Measurements from ENCODE around the gene NUMA1. TPM values are rescaled to one million over a fixed set of nuclear protein-coding genes. Genes with fewer than 3 reads are reported as not detected.

Gene NUMA1
- polyA plus RNA-seq, 1 donor (not counting 4 experiments of a cell fraction or from before 2014, with no cell fraction given): 38.8 TPM

DNA sequence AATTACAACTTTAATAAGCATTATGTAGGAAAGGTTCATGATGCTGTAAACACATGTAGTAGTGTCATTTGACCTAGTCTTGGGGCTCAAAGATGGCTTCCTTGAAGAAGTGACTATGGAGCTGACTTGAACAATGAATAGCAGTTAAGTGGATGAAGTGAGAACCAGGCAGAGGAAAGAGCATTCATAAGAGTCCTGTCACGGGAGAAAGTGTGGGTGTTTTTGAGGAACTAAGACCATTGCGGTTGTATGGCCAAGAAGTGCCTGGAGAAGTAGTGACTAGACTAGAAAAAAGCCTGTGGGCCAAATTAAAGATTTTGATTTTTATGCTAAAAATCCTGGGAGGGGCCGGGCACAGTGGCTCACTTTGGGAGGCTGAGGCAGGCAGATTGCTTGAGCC, 88.8 kb downstream of the NUMA1 start:
- Histone ChIP-seq H3K27me3 (ENCODE audit: control insufficient read depth, extremely low read depth, insufficient read depth, low read length) (no peaks in the 10 kb centered on the region), H3K4me2 (ENCODE audit: control insufficient read depth, extremely low read depth, insufficient read depth, low read depth, low read length) (no peak overlapping the region), H3K9ac (ENCODE audit: control insufficient read depth, extremely low read depth, insufficient read depth, low read length) (no peak overlapping the region), H4K20me1 (ENCODE audit: control insufficient read depth, extremely low read depth, insufficient read depth, low read length) (no peaks in the 10 kb centered on the region), H3K4me1 (ENCODE audit: control insufficient read depth, extremely low read depth, insufficient read depth, low read length) (peaks cover 5% of the 10 kb centered on the region), H3K79me2 (ENCODE audit: control insufficient read depth, insufficient read depth, low read length) (no peaks in the 10 kb centered on the region), H3K4me3 (ENCODE audit: control insufficient read depth in 2 of 3, extremely low read depth in 1 of 3, insufficient read depth in 2 of 3, low read depth in 1 of 3, low read length in 3 of 3) (no peak overlapping the region), H3K9me3 (ENCODE audit: control insufficient read depth, low read depth, low read length) (no peaks in the 10 kb centered on the region), H3K9me1 (ENCODE audit: control insufficient read depth, extremely low read depth, insufficient read depth, low read length) (no peaks in the 10 kb centered on the region), H3K36me3 (ENCODE audit: control insufficient read depth in 2 of 2, extremely low read depth in 1 of 2, insufficient read depth in 2 of 2, low read length in 2 of 2) (peaks cover 1 to 10% of the 10 kb centered on the region in 2 experiments), H2AFZ (ENCODE audit: control insufficient read depth, low read length) (no peak overlapping the region), H3K27ac (ENCODE audit: control insufficient read depth, insufficient read depth, low read length) (no peak overlapping the region)
- no peak for TF ChIP-seq EZH2 (IDR thresholded peaks at IDR 0.05; ENCODE audit: low read length)
- TF ChIP-seq, protein P1, sequence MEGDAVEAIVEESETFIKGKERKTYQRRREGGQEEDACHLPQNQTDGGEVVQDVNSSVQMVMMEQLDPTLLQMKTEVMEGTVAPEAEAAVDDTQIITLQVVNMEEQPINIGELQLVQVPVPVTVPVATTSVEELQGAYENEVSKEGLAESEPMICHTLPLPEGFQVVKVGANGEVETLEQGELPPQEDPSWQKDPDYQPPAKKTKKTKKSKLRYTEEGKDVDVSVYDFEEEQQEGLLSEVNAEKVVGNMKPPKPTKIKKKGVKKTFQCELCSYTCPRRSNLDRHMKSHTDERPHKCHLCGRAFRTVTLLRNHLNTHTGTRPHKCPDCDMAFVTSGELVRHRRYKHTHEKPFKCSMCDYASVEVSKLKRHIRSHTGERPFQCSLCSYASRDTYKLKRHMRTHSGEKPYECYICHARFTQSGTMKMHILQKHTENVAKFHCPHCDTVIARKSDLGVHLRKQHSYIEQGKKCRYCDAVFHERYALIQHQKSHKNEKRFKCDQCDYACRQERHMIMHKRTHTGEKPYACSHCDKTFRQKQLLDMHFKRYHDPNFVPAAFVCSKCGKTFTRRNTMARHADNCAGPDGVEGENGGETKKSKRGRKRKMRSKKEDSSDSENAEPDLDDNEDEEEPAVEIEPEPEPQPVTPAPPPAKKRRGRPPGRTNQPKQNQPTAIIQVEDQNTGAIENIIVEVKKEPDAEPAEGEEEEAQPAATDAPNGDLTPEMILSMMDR (optimal IDR thresholded peaks at IDR 0.05 in 1 of 3, IDR thresholded peaks at IDR 0.05 in 1 of 3, conservative IDR thresholded peaks at IDR 0.05 in 1 of 3; ENCODE audit: extremely low read depth in 1 of 3, insufficient read depth in 2 of 3, low read length in 3 of 3): no peak
- dilution Hi-C loops (cut with MboI; ENCODE audit: extremely low pct_ligation_motif_present, low sequenced_read_pairs): no loop called here
- FAIRE-seq (no peak), DNase-seq (ENCODE audit: low read depth, low spot score) (no peak)

DNA sequence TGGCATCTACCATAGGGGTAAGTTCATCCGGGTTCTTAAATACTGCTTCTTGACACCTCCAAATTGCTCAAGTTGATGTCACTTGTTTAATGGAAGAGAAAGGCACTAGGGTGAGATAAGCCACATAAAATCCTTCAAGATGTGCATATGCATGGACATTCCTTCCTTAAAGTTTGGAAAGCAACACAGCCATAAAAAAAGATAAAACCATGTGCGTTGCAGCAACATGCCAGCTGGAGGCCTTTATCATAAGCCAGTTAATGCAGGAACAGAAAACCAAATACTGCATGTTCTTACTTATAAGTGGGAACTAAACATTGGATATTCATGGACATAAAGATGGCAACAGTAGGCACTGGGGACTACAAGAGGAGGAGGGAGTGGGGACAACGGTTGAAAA, 89.6 kb downstream of the NUMA1 start:
- H3K9me1 ChIP-seq (ENCODE audit: control insufficient read depth, extremely low read depth, insufficient read depth, low read length): no peaks in the 10 kb centered on the region
- H4K20me1 ChIP-seq (ENCODE audit: control insufficient read depth, extremely low read depth, insufficient read depth, low read length): no peaks in the 10 kb centered on the region
- no peaks in the 10 kb centered on the region for H3K27me3 ChIP-seq (ENCODE audit: control insufficient read depth, extremely low read depth, insufficient read depth, low read length)
- H3K9ac ChIP-seq (ENCODE audit: control insufficient read depth, extremely low read depth, insufficient read depth, low read length): no peak overlapping the region
- dilution Hi-C loops (cut with MboI; ENCODE audit: extremely low pct_ligation_motif_present, low sequenced_read_pairs): no loop called here
- no peak for DNase-seq (ENCODE audit: low read depth, low spot score)
- peaks cover 1 to 10% of the 10 kb centered on the region in 2 experiments for H3K36me3 ChIP-seq (ENCODE audit: control insufficient read depth in 2 of 2, extremely low read depth in 1 of 2, insufficient read depth in 2 of 2, low read length in 2 of 2)
- H3K9me3 ChIP-seq (ENCODE audit: control insufficient read depth, low read depth, low read length): no peaks in the 10 kb centered on the region
- no peak overlapping the region for H3K4me3 ChIP-seq (ENCODE audit: control insufficient read depth in 2 of 3, extremely low read depth in 1 of 3, insufficient read depth in 2 of 3, low read depth in 1 of 3, low read length in 3 of 3)
- no peak overlapping the region for H3K27ac ChIP-seq (ENCODE audit: control insufficient read depth, insufficient read depth, low read length)
- H3K4me2 ChIP-seq (ENCODE audit: control insufficient read depth, extremely low read depth, insufficient read depth, low read depth, low read length): no peak overlapping the region
- H3K4me1 ChIP-seq (ENCODE audit: control insufficient read depth, extremely low read depth, insufficient read depth, low read length): peaks cover 5% of the 10 kb centered on the region
- FAIRE-seq: no peak
- H2AFZ ChIP-seq (ENCODE audit: control insufficient read depth, low read length): no peak overlapping the region
- H3K79me2 ChIP-seq (ENCODE audit: control insufficient read depth, insufficient read depth, low read length): no peaks in the 10 kb centered on the region
- TF ChIP-seq EZH2 (IDR thresholded peaks at IDR 0.05; ENCODE audit: low read length): no peak
- TF ChIP-seq, protein P1 (optimal IDR thresholded peaks at IDR 0.05 in 1 of 3, IDR thresholded peaks at IDR 0.05 in 1 of 3, conservative IDR thresholded peaks at IDR 0.05 in 1 of 3; ENCODE audit: extremely low read depth in 1 of 3, insufficient read depth in 2 of 3, low read length in 3 of 3): no peak

Data from keratinocyte (primary cell).